HG03025 (cell line): Measurements from ENCODE around the gene SEPTIN5.

Experiments
- ATAC-seq: cut with Tn5 transposase; IDR thresholded peaks from one replicate; pipeline ENCODE4 v1.9.1; 2021; ENCODE audit warnings: mild to moderate bottlenecking, moderate library complexity; ENCODE audit not compliant: unreplicated experiment, low FRiP score

SEPTIN5 gene

GRCh38 chr22:19757985-19758895 is 43.9 kb downstream of the SEPTIN5 start:
- no peak for ATAC-seq

- no peak for ATAC-seq
Measured at GRCh38 chr22:19758896-19759426, 44.7 kb downstream of the SEPTIN5 start.

- ATAC-seq, result no peak
Measured at GRCh38 chr22:19759427-19760057, 45.2 kb downstream of the SEPTIN5 start.

- ATAC-seq, result no peak
Measured at GRCh38 chr22:19760058-19760950, 46.0 kb downstream of the SEPTIN5 start, which contains the start of gene TBX1. Gene TBX1, plus strand, starts transcription at chr22:19760778. Its CDS starts 66 bp downstream, at chr22:19760844.

- ATAC-seq, result no peak
Measured at GRCh38 chr22:19760951-19761724, 46.8 kb downstream of the SEPTIN5 start.

- ATAC-seq, result no peak
Measured at GRCh38 chr22:19761725-19762567, 47.6 kb downstream of the SEPTIN5 start.

GRCh38 chr22:19762568-19763457 is 48.5 kb downstream of the SEPTIN5 start:
- no peak for ATAC-seq

- no peak for ATAC-seq
Measured at GRCh38 chr22:19763458-19764298, 49.4 kb downstream of the SEPTIN5 start.

- no peak for ATAC-seq
Measured at GRCh38 chr22:19764299-19764593, 49.9 kb downstream of the SEPTIN5 start.

GRCh38 chr22:19764636-19765476 is 50.6 kb downstream of the SEPTIN5 start:
- ATAC-seq, result no peak

GRCh38 chr22:19765477-19766239 is 51.4 kb downstream of the SEPTIN5 start:
- ATAC-seq, result no peak

- ATAC-seq, result no peak
Measured at GRCh38 chr22:19766240-19766510, 51.9 kb downstream of the SEPTIN5 start.

GRCh38 chr22:19766511-19767426 is 52.5 kb downstream of the SEPTIN5 start:
- no peak for ATAC-seq

GRCh38 chr22:19767427-19768341 is 53.4 kb downstream of the SEPTIN5 start:
- ATAC-seq, result no peak
